ENCODE results near the gene SPDYE4. TPM values are rescaled to one million over a fixed set of nuclear protein-coding genes. Genes with fewer than 3 reads are reported as not detected.

The SPDYE4 gene
- total RNA-seq, 3 donors from 2014 or later: not detected

DNA sequence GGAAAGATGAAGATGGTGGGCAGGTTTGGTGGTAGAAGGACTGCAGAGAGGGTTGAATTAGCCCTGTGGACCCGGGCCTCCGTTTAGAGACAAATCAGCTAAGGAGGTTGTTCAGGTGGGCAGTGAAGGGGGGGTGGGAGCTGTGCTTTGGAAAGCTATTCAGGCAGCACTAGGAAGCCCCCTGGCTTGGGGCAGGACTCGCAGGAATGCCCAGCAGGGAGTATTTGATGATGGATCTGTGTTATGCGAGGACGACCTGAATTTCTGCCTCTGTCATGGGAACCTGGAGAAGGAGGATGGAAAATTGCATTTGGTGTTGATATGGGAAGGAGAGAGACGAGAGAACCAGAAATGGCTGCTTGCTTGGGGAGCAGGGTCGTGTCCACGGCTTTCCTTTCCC, 3.5 kb downstream of the SPDYE4 start:
- Mint-ChIP-seq H3K9me3 (no peaks in the 10 kb centered on the region), H3K36me3 (ENCODE audit: insufficient read depth) (no peaks in the 10 kb centered on the region), H3K4me1 (ENCODE audit: low read depth) (no peaks in the 10 kb centered on the region), H3K4me3 (no peak overlapping the region), H3K27me3 (ENCODE audit: low read depth) (peaks cover 16% of the 10 kb centered on the region)
- DNase-seq: no peak
- ATAC-seq: no peak

DNA sequence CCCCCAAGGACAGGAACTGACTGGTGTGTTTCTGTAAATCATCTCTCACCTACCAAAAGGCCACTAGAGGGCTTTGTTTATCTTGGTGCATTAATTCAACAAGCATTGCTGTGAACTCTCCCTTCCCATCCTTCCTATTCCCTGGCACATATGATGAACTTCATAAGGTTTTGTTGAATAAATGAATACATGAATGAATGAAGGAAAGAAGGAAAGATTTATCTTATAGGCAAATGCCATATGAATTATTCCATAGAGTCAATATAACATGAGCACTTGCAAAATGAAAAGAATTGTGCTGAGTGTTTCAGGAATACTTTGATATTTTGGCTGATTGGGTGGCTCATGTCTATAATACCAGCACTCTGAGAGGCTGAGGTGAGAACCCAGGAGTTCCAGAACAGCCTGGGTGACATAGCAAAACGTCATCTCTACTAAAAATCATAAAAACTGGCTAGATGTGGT, 4.3 kb downstream of the SPDYE4 start:
- Mint-ChIP-seq H3K9me3 (no peaks in the 10 kb centered on the region), H3K4me1 (ENCODE audit: low read depth) (no peaks in the 10 kb centered on the region), H3K4me3 (no peak overlapping the region), H3K36me3 (ENCODE audit: insufficient read depth) (no peaks in the 10 kb centered on the region), H3K27me3 (ENCODE audit: low read depth) (peaks cover 16% of the 10 kb centered on the region)
- no peak for DNase-seq
- no peak for ATAC-seq

DNA sequence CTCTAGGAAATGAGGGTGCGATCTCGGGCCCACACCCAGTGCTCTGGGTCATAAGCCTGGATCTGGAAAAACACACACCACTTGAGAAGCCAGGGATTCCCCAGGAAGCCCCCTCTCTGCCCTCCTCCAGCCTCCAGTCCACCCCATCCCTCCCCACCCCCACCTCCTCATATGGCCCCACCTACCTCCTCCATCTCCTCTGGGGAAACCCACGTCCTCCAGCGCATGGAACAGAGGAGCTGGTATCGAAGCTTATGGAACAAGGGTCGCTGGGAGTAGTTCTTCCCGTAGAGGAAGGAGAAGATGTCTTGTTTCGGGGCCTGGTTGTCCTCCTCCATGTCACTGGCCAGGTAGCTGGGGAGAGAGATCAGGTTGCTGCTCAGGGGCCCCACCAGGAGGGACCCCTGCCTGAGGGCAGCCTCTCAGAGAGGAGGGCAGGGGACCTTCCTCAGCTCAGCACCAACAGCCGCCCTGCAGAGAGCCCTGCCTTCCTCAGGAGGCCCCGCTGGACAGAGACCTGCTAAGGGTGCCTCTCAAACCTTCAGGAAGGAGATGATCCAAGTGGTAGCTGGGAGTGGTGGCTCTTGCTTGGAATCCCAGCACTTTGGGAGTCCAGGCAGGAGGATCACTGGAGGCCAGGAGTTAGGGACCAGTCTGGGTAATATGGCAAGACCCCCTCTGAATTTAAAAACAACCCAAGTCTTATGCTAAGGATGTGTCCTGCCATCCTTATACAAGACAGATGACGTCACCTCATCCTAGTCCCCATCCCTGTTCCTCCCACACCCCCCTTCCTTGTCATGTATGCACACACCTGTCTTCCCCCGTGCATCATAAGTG, 5.0 kb downstream of the SPDYE4 start:
- H3K4me1 Mint-ChIP-seq (ENCODE audit: low read depth): no peaks in the 10 kb centered on the region
- H3K4me3 Mint-ChIP-seq: no peak overlapping the region
- peaks cover 16% of the 10 kb centered on the region for H3K27me3 Mint-ChIP-seq (ENCODE audit: low read depth)

DNA sequence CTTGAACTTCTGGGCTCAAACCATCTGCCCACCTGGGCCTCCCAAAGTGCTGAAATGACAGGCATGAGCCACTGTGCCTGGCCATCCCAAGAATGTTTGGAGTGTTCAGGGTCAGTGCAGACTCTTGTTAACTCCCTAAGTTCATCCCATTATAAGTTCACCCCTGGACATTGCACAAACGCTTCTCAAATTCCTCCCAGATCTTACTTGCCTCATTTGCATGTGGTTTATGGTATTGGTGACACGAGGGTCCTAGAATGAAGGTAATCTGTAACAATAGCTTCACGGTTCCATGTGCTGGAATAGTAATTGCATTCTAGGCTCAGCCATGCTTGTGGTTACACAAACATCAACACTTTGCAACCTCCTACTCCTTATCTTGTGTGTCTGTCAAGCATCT, 8.7 kb downstream of the SPDYE4 start:
- H3K4me1 Mint-ChIP-seq (ENCODE audit: low read depth): peaks cover 3% of the 10 kb centered on the region
- H3K36me3 Mint-ChIP-seq (ENCODE audit: insufficient read depth): no peaks in the 10 kb centered on the region
- no peak for DNase-seq
- H3K27me3 Mint-ChIP-seq (ENCODE audit: low read depth): peaks cover under 1% of the 10 kb centered on the region
- H3K9me3 Mint-ChIP-seq: no peaks in the 10 kb centered on the region
- H3K4me3 Mint-ChIP-seq: no peak overlapping the region
- ATAC-seq: no peak

More for the DNA sequence above, 5.0 kb downstream of the SPDYE4 start:
- ATAC-seq: no peak
- no peaks in the 10 kb centered on the region for H3K9me3 Mint-ChIP-seq
- no peaks in the 10 kb centered on the region for H3K36me3 Mint-ChIP-seq (ENCODE audit: insufficient read depth)
- DNase-seq: no peak

DNA sequence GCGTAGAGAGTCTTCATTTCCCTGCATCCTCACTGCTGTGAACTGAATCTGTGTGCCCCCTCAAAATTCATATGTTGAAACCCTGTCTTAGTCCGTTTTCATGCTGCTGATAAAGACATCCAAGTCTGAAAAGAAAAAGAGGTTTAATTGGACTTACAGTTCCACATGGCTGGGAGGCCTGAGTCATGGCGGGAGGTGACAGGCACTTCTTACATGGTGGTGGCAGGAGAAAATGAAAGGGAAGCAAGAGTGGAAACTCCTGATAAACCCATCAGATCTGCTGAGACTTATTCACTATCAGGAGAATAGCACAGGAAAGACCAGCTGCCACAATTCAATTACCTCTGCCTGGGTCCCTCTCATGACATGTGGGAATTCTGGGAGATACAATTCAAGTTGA, 10.6 kb downstream of the SPDYE4 start:
- no peak for ATAC-seq
- Mint-ChIP-seq H3K36me3 (ENCODE audit: insufficient read depth) (no peaks in the 10 kb centered on the region), H3K4me3 (no peak overlapping the region), H3K9me3 (no peaks in the 10 kb centered on the region), H3K27me3 (ENCODE audit: low read depth) (no peaks in the 10 kb centered on the region), H3K4me1 (ENCODE audit: low read depth) (peaks cover 5% of the 10 kb centered on the region)
- DNase-seq: no peak

DNA sequence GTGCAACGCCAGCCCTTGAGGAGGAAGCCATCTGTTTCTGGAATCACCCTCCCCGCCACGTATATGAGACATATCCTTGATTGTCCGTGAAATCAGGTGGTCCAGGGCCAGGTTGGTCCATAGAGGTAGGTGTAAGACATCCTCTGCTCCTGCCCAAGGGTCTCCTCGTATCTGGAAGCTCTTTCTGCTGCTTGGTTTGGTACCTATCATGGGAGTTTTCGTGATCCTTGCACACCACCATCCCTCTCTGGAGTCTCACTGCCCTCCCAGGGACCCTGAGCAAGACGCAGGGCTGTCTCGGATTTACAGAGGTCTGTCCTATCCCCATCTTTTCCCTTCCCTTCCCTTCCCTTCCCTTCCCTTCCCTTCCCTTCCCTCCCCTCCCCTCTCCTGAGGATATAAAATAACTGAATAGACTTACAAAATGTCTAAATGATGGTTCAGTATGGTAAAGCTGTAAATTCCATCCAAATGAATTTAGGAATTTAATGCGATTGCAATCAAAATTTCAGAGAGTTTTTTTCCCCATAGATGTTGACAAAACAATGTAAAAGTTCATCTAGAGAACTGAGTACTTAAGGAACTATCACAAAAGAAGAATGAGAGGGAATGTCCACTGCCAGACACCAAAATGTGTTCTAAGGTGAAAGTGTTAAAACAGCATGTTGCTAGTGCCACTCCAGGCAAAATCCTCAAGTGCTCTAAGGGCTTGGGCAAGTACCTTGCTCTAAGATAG, 11.7 kb downstream of the SPDYE4 start:
- no peaks in the 10 kb centered on the region for H3K9me3 Mint-ChIP-seq
- peak overlapping the region; percentile 82 for H3K4me3 Mint-ChIP-seq
- no peaks in the 10 kb centered on the region for H3K36me3 Mint-ChIP-seq (ENCODE audit: insufficient read depth)
- DNase-seq (no peak), ATAC-seq (no peak)
- no peaks in the 10 kb centered on the region for H3K27me3 Mint-ChIP-seq (ENCODE audit: low read depth)
- peaks cover 5% of the 10 kb centered on the region for H3K4me1 Mint-ChIP-seq (ENCODE audit: low read depth)

DNA sequence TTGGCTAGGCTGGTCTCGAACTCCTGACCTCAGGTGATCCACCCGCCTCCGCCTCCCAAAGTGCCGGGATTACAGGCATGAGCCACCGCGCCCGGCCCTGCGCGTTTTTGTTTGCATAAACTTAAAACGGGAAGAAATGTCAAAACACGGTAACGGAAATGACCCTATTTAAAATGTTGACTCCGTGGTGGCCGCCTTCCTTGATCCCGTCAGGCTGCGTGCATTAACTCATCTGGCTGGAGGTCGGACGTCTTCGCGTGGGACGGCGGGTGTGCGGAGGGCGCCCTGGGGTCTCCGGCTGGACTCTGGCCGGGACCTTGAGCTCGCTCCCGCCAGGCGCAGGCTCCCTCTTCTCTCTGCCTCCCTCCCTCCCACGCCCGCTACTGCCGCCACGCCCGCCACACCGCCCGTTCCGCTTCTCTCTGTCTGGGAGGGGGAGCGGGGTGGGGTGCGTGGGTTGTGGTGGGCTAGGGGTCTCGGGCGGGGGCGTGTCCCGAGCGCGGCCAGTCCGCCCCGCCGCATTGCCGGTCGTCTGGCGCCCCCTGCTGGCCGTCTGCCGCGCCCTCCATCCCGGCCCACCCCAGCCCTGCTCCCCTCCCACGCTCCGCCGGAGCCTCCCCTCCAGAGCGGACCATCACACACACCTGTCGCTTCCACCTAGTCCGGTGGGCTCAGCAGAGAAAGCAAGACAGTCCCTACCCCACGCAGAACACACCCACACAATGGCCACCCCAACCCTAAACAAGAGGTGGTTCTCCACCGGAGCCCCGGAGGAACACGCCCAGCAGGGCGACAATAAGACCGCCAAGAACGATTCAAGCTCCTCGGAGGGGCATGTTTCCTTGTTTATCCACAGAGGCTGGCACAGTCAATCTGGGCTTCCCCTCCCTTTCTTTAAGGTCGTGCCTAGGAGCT, 12.5 kb downstream of the SPDYE4 start:
- H3K27me3 Mint-ChIP-seq (ENCODE audit: low read depth): no peaks in the 10 kb centered on the region
- peak overlapping the region; percentile 82 for H3K4me3 Mint-ChIP-seq
- ATAC-seq (peak; percentile 79), DNase-seq (peak; percentile 78)
- no peaks in the 10 kb centered on the region for H3K9me3 Mint-ChIP-seq
- peaks cover 7% of the 10 kb centered on the region for H3K4me1 Mint-ChIP-seq (ENCODE audit: low read depth)
- no peaks in the 10 kb centered on the region for H3K36me3 Mint-ChIP-seq (ENCODE audit: insufficient read depth)

DNA sequence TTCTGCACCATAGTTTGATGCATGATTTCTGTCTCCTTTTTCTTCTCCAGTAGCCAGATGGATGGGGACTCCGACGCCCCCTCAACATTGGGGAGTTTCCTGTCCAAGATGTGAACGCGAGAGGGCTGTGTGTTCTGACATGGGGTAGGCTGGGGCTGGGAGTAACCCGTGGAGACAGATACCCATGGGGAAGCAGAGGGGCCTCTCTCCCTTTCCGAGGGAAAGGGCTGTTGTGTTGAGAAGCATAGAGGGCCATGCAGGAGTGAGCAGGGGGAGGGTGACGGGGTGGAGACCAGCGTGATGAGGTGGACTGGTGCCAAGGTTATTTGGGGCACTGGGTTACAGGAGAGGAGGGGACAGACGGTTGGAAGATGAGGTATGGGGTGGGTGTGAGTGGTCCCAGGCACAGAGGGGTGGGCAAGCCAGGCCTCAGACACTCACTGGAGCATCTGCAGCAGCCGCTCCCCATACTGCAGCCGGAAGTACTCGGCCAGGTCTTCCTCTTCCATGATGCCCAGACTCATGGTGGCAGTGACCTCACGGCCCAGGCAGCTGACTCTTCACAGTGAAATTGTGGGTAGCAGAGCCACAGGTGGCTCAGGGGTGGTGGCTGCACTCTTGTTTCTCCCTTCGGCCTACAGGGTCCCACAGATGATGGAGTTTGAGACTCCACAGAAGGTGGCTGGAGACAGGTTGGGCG, 14.1 kb downstream of the SPDYE4 start:
- no peaks in the 10 kb centered on the region for H3K27me3 Mint-ChIP-seq (ENCODE audit: low read depth)
- H3K9me3 Mint-ChIP-seq: no peaks in the 10 kb centered on the region
- H3K4me3 Mint-ChIP-seq: peak overlapping the region; percentile 56
- H3K4me1 Mint-ChIP-seq (ENCODE audit: low read depth): peaks cover 16% of the 10 kb centered on the region
- no peaks in the 10 kb centered on the region for H3K36me3 Mint-ChIP-seq (ENCODE audit: insufficient read depth)
- DNase-seq (no peak), ATAC-seq (no peak)

DNA sequence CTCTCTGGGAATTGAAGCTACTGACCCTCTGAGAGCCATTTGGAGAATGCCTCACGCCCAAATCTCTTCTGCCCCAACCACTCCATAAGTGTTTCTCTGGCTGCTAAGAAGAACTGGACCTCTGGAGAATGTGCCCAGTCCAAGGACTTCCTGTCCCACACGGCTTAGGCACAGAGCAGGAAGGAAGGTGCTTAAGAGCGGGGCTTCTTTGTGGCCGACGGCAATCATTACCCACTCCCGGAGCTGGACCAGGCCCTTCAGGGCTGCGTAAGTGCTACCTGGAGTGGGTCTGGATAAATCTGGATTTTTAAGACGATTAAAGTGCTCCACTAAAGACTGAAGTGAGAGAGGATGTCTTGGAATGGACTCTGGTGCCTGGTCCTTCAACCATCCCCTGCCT, 15.5 kb downstream of the SPDYE4 start:
- Mint-ChIP-seq H3K36me3 (ENCODE audit: insufficient read depth) (no peaks in the 10 kb centered on the region), H3K27me3 (ENCODE audit: low read depth) (no peaks in the 10 kb centered on the region), H3K4me3 (no peak overlapping the region), H3K4me1 (ENCODE audit: low read depth) (peaks cover 16% of the 10 kb centered on the region), H3K9me3 (no peaks in the 10 kb centered on the region)
- DNase-seq (no peak), ATAC-seq (no peak)

DNA sequence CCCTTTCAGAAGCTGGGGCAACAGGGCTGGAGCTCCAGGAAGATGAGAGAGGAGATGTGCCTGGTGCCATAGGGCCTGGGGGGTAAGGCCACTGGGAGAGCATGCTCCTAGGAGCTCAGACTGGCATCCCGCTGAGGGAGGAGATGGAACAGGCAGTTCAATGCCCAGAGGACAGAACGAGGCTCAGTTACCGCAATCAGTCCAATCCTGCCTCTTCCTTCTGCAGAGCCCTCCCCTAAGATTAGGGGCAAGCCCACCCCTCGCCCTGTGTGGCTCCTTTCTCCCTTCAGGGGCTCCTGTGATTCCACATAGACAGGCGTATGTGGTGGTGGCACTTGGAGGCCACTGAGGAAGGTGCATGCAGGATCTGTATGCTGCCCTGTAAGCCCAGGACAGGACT, 16.1 kb downstream of the SPDYE4 start:
- H3K4me1 Mint-ChIP-seq (ENCODE audit: low read depth): peaks cover 16% of the 10 kb centered on the region

DNA sequence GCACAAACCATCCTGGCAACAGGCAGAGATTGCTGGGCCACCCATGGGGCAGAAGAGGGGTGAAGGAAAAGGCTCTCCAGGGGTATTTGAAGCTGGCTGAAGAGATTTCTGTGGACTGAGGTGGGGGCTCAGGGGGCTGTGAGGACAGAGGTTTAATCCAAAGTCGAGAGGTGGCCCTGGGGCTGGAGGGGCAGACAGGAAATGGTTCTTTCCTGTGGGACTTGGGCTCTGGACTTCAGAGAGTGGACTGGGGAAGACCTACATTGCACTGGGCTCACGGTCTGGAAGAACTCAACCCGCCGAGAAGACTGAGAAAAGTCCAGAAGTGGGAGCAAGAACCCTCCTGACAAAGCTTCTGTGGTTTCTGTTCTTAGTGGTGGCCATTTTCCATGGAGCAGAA, 16.6 kb downstream of the SPDYE4 start:
- DNase-seq: no peak
- H3K9me3 Mint-ChIP-seq: no peaks in the 10 kb centered on the region
- H3K36me3 Mint-ChIP-seq (ENCODE audit: insufficient read depth): no peaks in the 10 kb centered on the region
- H3K4me3 Mint-ChIP-seq: no peak overlapping the region
- H3K4me1 Mint-ChIP-seq (ENCODE audit: low read depth): peaks cover 16% of the 10 kb centered on the region
- no peak for ATAC-seq
- H3K27me3 Mint-ChIP-seq (ENCODE audit: low read depth): no peaks in the 10 kb centered on the region

More for the DNA sequence above, 16.1 kb downstream of the SPDYE4 start:
- ATAC-seq (no peak), DNase-seq (no peak)
- no peaks in the 10 kb centered on the region for H3K9me3 Mint-ChIP-seq
- H3K27me3 Mint-ChIP-seq (ENCODE audit: low read depth): no peaks in the 10 kb centered on the region
- H3K4me3 Mint-ChIP-seq: no peak overlapping the region
- H3K36me3 Mint-ChIP-seq (ENCODE audit: insufficient read depth): no peaks in the 10 kb centered on the region

DNA sequence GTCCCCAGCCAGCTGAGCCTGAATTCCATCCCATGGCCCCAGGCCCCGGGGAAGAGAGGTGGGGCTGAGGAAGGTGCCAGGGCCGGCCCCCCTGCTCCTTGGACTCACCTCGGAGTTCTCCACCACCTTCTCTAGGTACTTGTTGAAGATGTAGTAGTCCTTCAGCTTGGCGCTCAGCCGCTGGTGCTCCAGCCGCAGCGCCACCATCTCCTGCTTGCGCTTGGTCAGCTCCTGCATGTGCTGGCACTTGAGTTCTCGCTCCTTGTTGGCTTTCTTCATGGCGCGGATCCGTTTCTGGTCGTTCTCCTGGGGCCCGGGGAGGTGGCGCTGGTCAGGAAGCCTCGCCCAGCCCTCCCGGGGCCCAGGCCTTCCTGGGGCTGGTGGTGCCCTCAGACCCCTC, 17.0 kb downstream of the SPDYE4 start:
- Mint-ChIP-seq H3K4me3 (no peak overlapping the region), H3K27me3 (ENCODE audit: low read depth) (no peaks in the 10 kb centered on the region), H3K4me1 (ENCODE audit: low read depth) (peaks cover 16% of the 10 kb centered on the region), H3K9me3 (no peaks in the 10 kb centered on the region), H3K36me3 (ENCODE audit: insufficient read depth) (no peaks in the 10 kb centered on the region)
- DNase-seq (no peak), ATAC-seq (no peak)

DNA sequence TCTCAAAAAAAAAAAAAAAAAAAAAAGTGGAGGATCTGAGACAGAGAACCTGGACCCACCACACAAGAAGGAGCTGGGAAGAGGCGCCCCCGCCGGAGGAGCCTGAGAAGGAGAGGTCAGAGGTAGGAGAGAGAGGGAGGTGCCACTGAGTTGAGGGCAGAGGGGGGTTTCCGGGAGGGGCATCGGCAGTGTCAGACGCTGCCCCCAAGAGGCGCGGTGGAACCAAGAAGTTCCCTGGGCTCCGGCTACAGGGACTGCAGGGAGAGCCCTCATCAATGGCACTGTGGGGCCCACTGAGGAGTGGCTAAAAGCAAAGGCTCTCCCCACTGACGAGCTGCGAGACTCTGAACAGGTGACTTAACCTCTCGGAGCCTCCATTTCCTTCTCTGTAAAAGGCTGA, 17.9 kb downstream of the SPDYE4 start:
- H3K27me3 Mint-ChIP-seq (ENCODE audit: low read depth): no peaks in the 10 kb centered on the region
- peak; percentile 53 to 67 for ATAC-seq
- H3K4me1 Mint-ChIP-seq (ENCODE audit: low read depth): peaks cover 13% of the 10 kb centered on the region
- peak; percentile 45 for DNase-seq
- H3K36me3 Mint-ChIP-seq (ENCODE audit: insufficient read depth): no peaks in the 10 kb centered on the region
- H3K4me3 Mint-ChIP-seq: peak overlapping the region; percentile 74
- H3K9me3 Mint-ChIP-seq: no peaks in the 10 kb centered on the region

DNA sequence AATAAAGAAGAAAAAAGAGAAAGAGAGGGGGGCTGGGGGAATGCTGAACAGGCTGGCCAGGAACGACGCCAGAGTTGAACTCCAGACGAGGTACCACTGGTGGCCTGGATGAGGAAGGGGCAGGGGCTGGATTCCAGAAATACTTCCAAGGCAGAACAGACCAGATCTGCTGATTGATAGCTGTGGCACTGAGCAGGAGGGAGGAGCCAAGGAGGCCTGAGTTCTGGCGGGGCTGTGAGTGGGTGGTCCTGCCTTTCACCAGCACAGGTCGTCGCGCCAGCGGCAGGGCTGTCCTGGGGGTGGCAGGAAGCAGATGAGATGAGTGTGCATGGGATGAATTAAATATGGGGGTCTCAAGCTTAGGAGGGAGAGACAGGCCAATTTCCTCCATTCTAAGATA, 19.2 kb downstream of the SPDYE4 start:
- DNase-seq: no peak
- H3K4me3 Mint-ChIP-seq: no peak overlapping the region
- no peaks in the 10 kb centered on the region for H3K9me3 Mint-ChIP-seq
- ATAC-seq: no peak
- no peaks in the 10 kb centered on the region for H3K36me3 Mint-ChIP-seq (ENCODE audit: insufficient read depth)
- H3K4me1 Mint-ChIP-seq (ENCODE audit: low read depth): peaks cover 11% of the 10 kb centered on the region
- H3K27me3 Mint-ChIP-seq (ENCODE audit: low read depth): no peaks in the 10 kb centered on the region
